Spleen (tissue), 11 donors: ENCODE measurements around the gene PHF21B. TPM values are rescaled to one million over a fixed set of nuclear protein-coding genes. Genes with fewer than 3 reads are reported as not detected.

ENCODE experiments used
- DNase-seq: peaks from one replicate; pipeline ENCODE4 v3.0.0-alpha.2; 2020
- H3K27ac ChIP-seq, 8 donors: fragments of 200-600 bp; sonication (generic) in 7 of 8; 1 replicate in 4 of 8; 2 replicates in 4 of 8; pipeline versions ENCODE4 v1.5.0 to v1.8.0; 2016 to 2021; ENCODE audit warnings: inconsistent platforms in 4 of 8, mild to moderate bottlenecking in 4 of 8, moderate library complexity in 1 of 8
- H3K27me3 ChIP-seq, 7 donors: fragments of 200-600 bp; sonication (generic) in 6 of 7; replicated peaks in 1 of 7; 1 replicate in 4 of 7; 2 replicates in 3 of 7; pipeline versions ENCODE4 v1.5.0 to v1.8.0; 2016 to 2021; ENCODE audit warnings: inconsistent platforms in 3 of 7, mild to moderate bottlenecking in 1 of 7
- H3K36me3 ChIP-seq, 6 donors: fragments of 200-600 bp; sonication (generic) in 5 of 6; 1 replicate in 4 of 6; 2 replicates in 2 of 6; pipeline versions ENCODE4 v1.5.0 to v1.8.0; 2016 to 2021; ENCODE audit warnings: inconsistent platforms in 2 of 6
- H3K4me1 ChIP-seq, 6 donors: fragments of 200-600 bp; sonication (generic) in 5 of 6; 1 replicate in 3 of 6; 2 replicates in 3 of 6; pipeline versions ENCODE4 v1.5.0 to v1.8.0; 2016 to 2021; ENCODE audit warnings: inconsistent platforms in 3 of 6
- H3K4me3 ChIP-seq, 8 donors: fragments of 200-600 bp; sonication (generic) in 7 of 8; 1 replicate in 4 of 8; 2 replicates in 4 of 8; pipeline versions ENCODE4 v1.5.0 to v1.8.0; 2016 to 2021; ENCODE audit warnings: inconsistent platforms in 4 of 8, mild to moderate bottlenecking in 4 of 8, moderate library complexity in 2 of 8
- H3K9me3 ChIP-seq, 8 donors: fragments of 200-600 bp; sonication (generic) in 7 of 8; 1 replicate in 4 of 8; 2 replicates in 4 of 8; pipeline versions ENCODE4 v1.5.0 to v1.8.0; 2016 to 2021; ENCODE audit warnings: inconsistent platforms in 4 of 8
- CTCF ChIP-seq, 11 experiments: fragments of 200-600 bp in 7 of 11; fragments of 450-650 bp in 4 of 11; sonication (generic) in 4 of 11; IDR thresholded peaks in 8 of 11; conservative IDR thresholded peaks in 3 of 11; 1 replicate in 7 of 11; 2 replicates in 4 of 11; pipeline versions ENCODE4 v1.4.0 to v1.8.0; 2016 to 2021; ENCODE audit warnings: antibody characterized with exemption in 11 of 11, inconsistent platforms in 4 of 11, mild to moderate bottlenecking in 1 of 11
- POLR2A ChIP-seq, 3 donors: fragments of 450-650 bp; IDR thresholded peaks; one replicate each; pipeline ENCODE4 v1.5.1; 2017; ENCODE audit warnings: antibody characterized with exemption in 3 of 3, mild to moderate bottlenecking in 1 of 3
- POLR2AphosphoS5 ChIP-seq, 3 donors: sonication (generic); formaldehyde crosslinking; IDR thresholded peaks; one replicate each; pipeline ENCODE4 v1.5.1; 2017; ENCODE audit warnings: antibody characterized with exemption in 3 of 3
- WGBS, 5 donors: extraction: QIAGEN DNeasy Blood & Tissue Kit in 3 of 5; methylation state at CpG; one replicate each; pipeline versions ENCODE4 v1.1.5 to v1.1.7; 2013 to 2018; 5-methylcytosine and 5-hydroxymethylcytosine counted together
- intact Hi-C: fragments of 100-400 bp; cut with DNase I; formaldehyde crosslinking; loops from one replicate; pipeline ENCODE4 v1.15.0; 2023; ENCODE audit warnings: low total_unique reads
- polyA plus RNA-seq, 3 donors: library from polyadenylated mRNA; stranded (reverse); fragments of 200-250 nt; gene quantifications; one replicate each; pipeline ENCODE4 v1.2.1, GENCODE V29; 2013
- total RNA-seq, 7 donors: library from RNA; depleted of rRNA in 3 of 7; stranded (reverse); fragments of >200 nt in 3 of 7; fragmentation: NEBNext Ultra II Directional in 4 of 7; extraction: Animal tissue kit (Norgen Biotek cat#: 25700) in 4 of 7; gene quantifications; one replicate each; pipeline versions ENCODE4 v1.1.0 to v1.2.1, GENCODE V29; 2016 to 2021
- donor health status: healthy with polysubstance abuse.
- donor health status: DM: no; HTN: no; CAD: no; lungs with moderate emphysema.
- donor health status: DM: no; HTN: no; CAD: no.
- donor health status: Bipolar disorder and iron deficiency.
- donor health status: healthy.
- donor health status: DM: no; HTN: no; CAD: no.
- donor health status: DM: yes; HTN: yes; CAD: no.

Gene PHF21B
- total and polyA plus RNA-seq, 10 donors, result 0.03 to 0.46 (median 0.09) TPM; not detected in 4

GRCh38 chr22:44901301-44901700 lies 108.5 kb downstream of the PHF21B start:
- H3K36me3 ChIP-seq, result no peaks in the 10 kb centered on the region
- H3K27ac ChIP-seq, result no peak overlapping the region
- DNase-seq, result no peak
- peaks cover 6 to 37% (median 32%) of the 10 kb centered on the region in 8 donors for H3K9me3 ChIP-seq
- no peaks in the 10 kb centered on the region for H3K4me1 ChIP-seq
- 47 to 67% (median 52%) methylated on average over 2 of the region's 2 CpGs for WGBS, 5 donors
- TF ChIP-seq POLR2A (IDR thresholded peaks at IDR 0.05), result no peak
- no peak overlapping the region for H3K4me3 ChIP-seq
- peaks cover 0 to 31% (median 0%) of the 10 kb centered on the region in 7 donors for H3K27me3 ChIP-seq
- intact Hi-C loops, result no loop called here

- Histone ChIP-seq H3K4me3 (no peak overlapping the region), H3K27ac (no peak overlapping the region), H3K36me3 (no peaks in the 10 kb centered on the region), H3K4me1 (no peaks in the 10 kb centered on the region), H3K9me3 (peaks cover 6 to 37% (median 32%) of the 10 kb centered on the region in 8 donors), H3K27me3 (peaks cover 0 to 21% (median 0%) of the 10 kb centered on the region in 7 donors)
- TF ChIP-seq POLR2AphosphoS5 (IDR thresholded peaks at IDR 0.05) (no peak), POLR2A (IDR thresholded peaks at IDR 0.05) (no peak), CTCF (IDR thresholded peaks at IDR 0.05 in 8 of 11, conservative IDR thresholded peaks at IDR 0.05 in 3 of 11) (no peak)
- intact Hi-C loops, result no loop called here
- peak; percentile 15 for DNase-seq
- 87 to 97% (median 92%) methylated on average over 6 of the region's 6 CpGs for WGBS, 5 donors
Observed at GRCh38 chr22:44898236-44898635, 111.6 kb downstream of the PHF21B start.

GRCh38 chr22:44895296-44896055 lies 114.3 kb downstream of the PHF21B start:
- Histone ChIP-seq H3K36me3 (no peaks in the 10 kb centered on the region), H3K27ac (no peak overlapping the region), H3K4me3 (no peak overlapping the region), H3K27me3 (peaks cover 0 to 12% (median 0%) of the 10 kb centered on the region in 7 donors), H3K4me1 (no peaks in the 10 kb centered on the region), H3K9me3 (peaks cover 0 to 11% (median 7%) of the 10 kb centered on the region in 8 donors)
- intact Hi-C loops, result no loop called here
- TF ChIP-seq CTCF (IDR thresholded peaks at IDR 0.05 in 8 of 11, conservative IDR thresholded peaks at IDR 0.05 in 3 of 11) (no peak), POLR2AphosphoS5 (IDR thresholded peaks at IDR 0.05) (no peak)
- DNase-seq, result peak; percentile 42
- 74 to 86% (median 77%) methylated on average over 23 of the region's 23 CpGs for WGBS, 5 donors

GRCh38 chr22:44894782-44895181 lies 115.0 kb downstream of the PHF21B start:
- peaks cover 0 to 4% (median under 1%) of the 10 kb centered on the region in 8 donors for H3K9me3 ChIP-seq
- intact Hi-C loops, result no loop called here
- 76 to 85% (median 84%) methylated on average over 9 to 14 of the region's 14 CpGs for WGBS, 5 donors
- no peaks in the 10 kb centered on the region for H3K4me1 ChIP-seq
- no peaks in the 10 kb centered on the region for H3K36me3 ChIP-seq
- H3K4me3 ChIP-seq, result no peak overlapping the region
- H3K27ac ChIP-seq, result no peak overlapping the region
- TF ChIP-seq POLR2A (IDR thresholded peaks at IDR 0.05), result no peak
- no peak for TF ChIP-seq CTCF (IDR thresholded peaks at IDR 0.05 in 8 of 11, conservative IDR thresholded peaks at IDR 0.05 in 3 of 11)
- no peak for TF ChIP-seq POLR2AphosphoS5 (IDR thresholded peaks at IDR 0.05)
- peak; percentile 45 for DNase-seq
- H3K27me3 ChIP-seq, result peaks cover 0 to 7% (median 0%) of the 10 kb centered on the region in 7 donors
